HCT116 (cell line): ENCODE results near the gene JDP2. TPM values are rescaled to one million over a fixed set of nuclear protein-coding genes. Genes with fewer than 3 reads are reported as not detected.

Source experiments
- ATAC-seq: fragments of 200-7000 bp; cut with Tn5 transposase; 2 replicates; pipeline ENCODE4 v1.9.1; 2020; ENCODE audit warnings: mild to moderate bottlenecking, moderate library complexity
- BruUV-seq: library from RNA; stranded (reverse); fragments of 400-500 nt; replicated peaks from 2 replicates; lab custom pipeline; 2021; lab: Mats Ljungman, UMichigan
- CTCF ChIA-PET: fragments of 300-600 bp; sonication (Branson Sonifier 250); formaldehyde crosslinking; loops from one replicate; lab custom pipeline; 2021; ENCODE audit warnings: antibody characterized with exemption; lab: Charles Lee
- POLR2A ChIA-PET: fragments of 300-600, 350-600 bp; sonication (Branson Sonifier 250); formaldehyde crosslinking; loops from one replicate; lab custom pipeline; 2021; ENCODE audit warnings: antibody characterized with exemption; lab: Charles Lee
- RAD21 ChIA-PET, 2 experiments: fragments of 300-600 bp; sonication (Branson Sonifier 250); formaldehyde crosslinking; loops; one replicate each; lab custom pipeline; 2023; ENCODE audit warnings: low total read pairs in 2 of 2; ENCODE audit not compliant: uncharacterized antibody in 2 of 2, unreplicated experiment in 2 of 2, low non-redundant PET in 1 of 2; lab: Charles Lee
- DNase-seq: peaks from one replicate; pipeline ENCODE4 v3.0.0-alpha.2; 2010; ENCODE audit warnings: low read depth, low spot score
- H2AFZ ChIP-seq: fragments of 200-600 bp; shearing (Covaris generic), sonication (generic); 2 replicates; pipeline ENCODE4 v1.6.1; 2017; ENCODE audit warnings: low read depth, mixed run types, mixed read lengths, antibody characterized with exemption, low read length; ENCODE audit not compliant: poor library complexity, severe bottlenecking
- H3K27ac ChIP-seq: 2 replicates; pipeline ENCODE4 v1.5.1; 2012; ENCODE audit warnings: low read depth, low read length
- H3K27me3 ChIP-seq: fragments of 200-600 bp; sonication (generic); 2 replicates; pipeline ENCODE4 v1.6.1; 2016; ENCODE audit warnings: mixed run types, low read length, mixed read lengths; ENCODE audit not compliant: insufficient read depth
- H3K36me3 ChIP-seq, 2 experiments: fragments of 200-500 bp in 1 of 2; fragments of 200-600 bp in 1 of 2; sonication (Bioruptor generic) in 1 of 2; sonication (generic) in 1 of 2; 2 replicates each; pipeline versions ENCODE4 v1.5.1 to v1.6.1; 2014 to 2016; ENCODE audit warnings: low read length in 2 of 2, inconsistent platforms in 1 of 2, mixed read lengths in 1 of 2, mixed run types in 1 of 2; ENCODE audit not compliant: insufficient read depth in 2 of 2, control insufficient read depth in 1 of 2
- H3K4me1 ChIP-seq, 2 experiments: fragments of 200-600 bp in 1 of 2; sonication (generic) in 1 of 2; 2 replicates each; pipeline versions ENCODE4 v1.5.1 to v1.6.1; 2012 to 2017; ENCODE audit warnings: low read length in 2 of 2, inconsistent platforms in 1 of 2, mild to moderate bottlenecking in 1 of 2, mixed read lengths in 1 of 2, mixed run types in 1 of 2, moderate library complexity in 1 of 2; ENCODE audit not compliant: insufficient read depth in 2 of 2, control insufficient read depth in 1 of 2
- H3K4me2 ChIP-seq: fragments of 200-600 bp; sonication (generic); 2 replicates; pipeline ENCODE4 v1.6.1; 2017; ENCODE audit warnings: mixed run types, low read length, mixed read lengths
- H3K4me3 ChIP-seq, 2 experiments: fragments of 200-600 bp in 1 of 2; sonication (generic) in 1 of 2; replicated peaks in 1 of 2; 2 replicates each; pipeline ENCODE4 v1.5.1; 2011 to 2016; ENCODE audit warnings: low read length in 2 of 2, control low read depth in 1 of 2, low read depth in 1 of 2, mild to moderate bottlenecking in 1 of 2, mixed read lengths in 1 of 2, mixed run types in 1 of 2
- H3K79me2 ChIP-seq: fragments of 200-600 bp; sonication (generic); 2 replicates; pipeline ENCODE4 v1.6.1; 2017; ENCODE audit warnings: mild to moderate bottlenecking, mixed run types, low read length, moderate library complexity, mixed read lengths; ENCODE audit not compliant: insufficient read depth
- H3K9ac ChIP-seq: fragments of 200-600 bp; sonication (generic); 2 replicates; pipeline ENCODE4 v1.6.1; 2016; ENCODE audit warnings: low read length, mixed read lengths
- H3K9me2 ChIP-seq: fragments of 200-600 bp; sonication (generic), shearing (Covaris generic); 2 replicates; pipeline ENCODE4 v1.6.1; 2017; ENCODE audit warnings: mixed run types, mild to moderate bottlenecking, moderate library complexity; ENCODE audit not compliant: insufficient read depth
- H3K9me3 ChIP-seq, 2 experiments: fragments of 200-500 bp in 1 of 2; fragments of 200-600 bp in 1 of 2; sonication (Bioruptor generic) in 1 of 2; sonication (generic) in 1 of 2; 2 replicates each; pipeline ENCODE4 v1.6.1; 2014 to 2017; ENCODE audit warnings: low read length in 2 of 2, mixed read lengths in 2 of 2, inconsistent platforms in 1 of 2, low read depth in 1 of 2, mild to moderate bottlenecking in 1 of 2, mixed run types in 1 of 2, moderate library complexity in 1 of 2; ENCODE audit not compliant: control insufficient read depth in 1 of 2, insufficient read depth in 1 of 2
- H4K20me1 ChIP-seq: fragments of 200-600 bp; sonication (generic), shearing (Covaris generic); 2 replicates; pipeline ENCODE4 v1.6.1; 2017; ENCODE audit warnings: mixed run types, mild to moderate bottlenecking, moderate library complexity; ENCODE audit not compliant: insufficient read depth
- FOSL1 ChIP-seq: IDR thresholded peaks from 2 replicates; pipeline ENCODE4 v1.6.1; 2012; ENCODE audit warnings: low read depth
- POLR2A ChIP-seq: IDR thresholded peaks from 2 replicates; pipeline ENCODE4 v1.7.0; 2011; ENCODE audit warnings: borderline replicate concordance; ENCODE audit not compliant: insufficient read depth, insufficient read length; ENCODE audit errors: extremely low read depth
- SRF ChIP-seq: IDR thresholded peaks from 2 replicates; pipeline ENCODE4 v1.6.1; 2012; ENCODE audit warnings: low read depth
- YY1 ChIP-seq: IDR thresholded peaks from 2 replicates; pipeline ENCODE4 v1.6.1; 2011; ENCODE audit warnings: low read length, low read depth, moderate library complexity, mild to moderate bottlenecking; ENCODE audit not compliant: insufficient replicate concordance; ENCODE audit errors: extremely low read depth
- intact Hi-C: fragments of 100-400 bp; cut with micrococcal nuclease; formaldehyde crosslinking; loops from 2 replicates; pipeline ENCODE4 v1.10.0; 2022
- total RNA-seq: library from RNA; stranded (reverse); gene quantifications from one replicate; pipeline ENCODE4 v1.2.1, GENCODE V29; 2021; ENCODE audit not compliant: unreplicated experiment
- TF ChIP-seq, protein P1 (sequence below): IDR thresholded peaks from 2 replicates; pipeline ENCODE4 v1.6.1; 2012
- TF ChIP-seq, protein P2 (sequence below): IDR thresholded peaks from 2 replicates; pipeline ENCODE4 v1.6.1; 2011; ENCODE audit warnings: mild to moderate bottlenecking, low read length, moderate library complexity; ENCODE audit not compliant: insufficient replicate concordance; ENCODE audit errors: extremely low read depth

Gene JDP2
- total RNA-seq, 1 experiment from 2014 or later = 25.4 TPM

DNA sequence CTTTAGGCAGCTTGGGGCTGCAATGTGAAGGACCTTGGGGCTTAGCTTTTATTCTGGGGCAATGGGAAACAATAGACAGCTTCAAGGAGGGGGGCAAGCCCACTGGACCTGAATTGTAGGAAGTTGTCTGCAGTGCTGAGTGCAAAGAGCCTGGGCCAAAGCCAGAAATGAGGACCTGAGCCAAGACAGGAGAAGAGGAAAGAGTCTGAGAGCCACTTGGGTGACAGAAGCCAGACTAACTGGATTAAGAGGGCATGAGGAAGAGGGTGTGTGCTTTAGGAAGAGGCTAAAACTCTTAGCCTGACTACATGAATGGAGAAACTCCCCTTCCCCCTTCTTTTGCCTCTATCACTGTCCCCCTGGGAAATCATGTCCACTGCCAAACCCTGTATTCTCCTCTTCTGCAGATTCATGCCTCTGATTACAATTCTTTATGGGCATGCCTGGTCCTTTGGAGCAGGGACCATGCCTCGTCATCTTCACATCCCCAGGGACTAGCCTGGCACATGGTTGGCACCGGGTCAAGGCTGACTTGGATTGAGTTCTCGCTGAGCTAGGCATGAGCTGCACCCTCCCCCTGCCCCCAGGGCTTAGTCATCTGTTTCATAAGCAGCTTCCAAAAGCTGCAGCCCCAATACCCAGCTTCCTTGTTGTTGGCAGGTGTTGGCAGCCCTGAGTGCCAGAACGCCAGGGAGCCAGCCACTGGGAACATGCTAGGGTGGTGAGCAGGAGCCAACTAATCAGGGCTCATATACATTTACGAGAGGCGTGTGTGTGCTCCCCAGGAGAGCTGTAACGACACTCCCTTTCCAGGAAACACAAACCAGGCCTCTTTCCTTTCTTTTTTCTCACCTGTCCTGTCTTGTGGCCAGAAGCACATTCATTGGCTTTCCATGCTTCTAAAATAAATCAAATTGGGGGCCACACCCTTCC is 27.7 kb upstream of the JDP2 start:
- Histone ChIP-seq H3K9ac (no peak overlapping the region), H3K4me1 (peaks cover 6 to 7% of the 10 kb centered on the region in 2 experiments; a peak in 2 of 4 replicates), H3K4me3 (no peak overlapping the region), H3K4me2 (no peak overlapping the region), H3K27ac (no peak overlapping the region), H4K20me1 (no peaks in the 10 kb centered on the region), H3K27me3 (0 out of 2 replicates have a peak, but pooled peaks cover 5% of the 10 kb centered on the region), H3K9me3 (no peaks in the 10 kb centered on the region; a peak in 1 of 4 replicates), H3K79me2 (no peaks in the 10 kb centered on the region), H3K36me3 (no peaks in the 10 kb centered on the region), H2AFZ (no peak overlapping the region), H3K9me2 (no peaks in the 10 kb centered on the region)
- DNase-seq = no peak
- ChIA-PET CTCF (no interaction called here), RAD21 (no interaction called here), POLR2A (no interaction called here)
- ATAC-seq = peak; percentile 30; the same call in 1 of the 2 replicates
- no TSS peak for BruUV-seq
- intact Hi-C loops = no loop called here
- no peak for TF ChIP-seq POLR2A
- TF ChIP-seq, protein P1, sequence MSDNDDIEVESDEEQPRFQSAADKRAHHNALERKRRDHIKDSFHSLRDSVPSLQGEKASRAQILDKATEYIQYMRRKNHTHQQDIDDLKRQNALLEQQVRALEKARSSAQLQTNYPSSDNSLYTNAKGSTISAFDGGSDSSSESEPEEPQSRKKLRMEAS = peak; percentile 66

DNA sequence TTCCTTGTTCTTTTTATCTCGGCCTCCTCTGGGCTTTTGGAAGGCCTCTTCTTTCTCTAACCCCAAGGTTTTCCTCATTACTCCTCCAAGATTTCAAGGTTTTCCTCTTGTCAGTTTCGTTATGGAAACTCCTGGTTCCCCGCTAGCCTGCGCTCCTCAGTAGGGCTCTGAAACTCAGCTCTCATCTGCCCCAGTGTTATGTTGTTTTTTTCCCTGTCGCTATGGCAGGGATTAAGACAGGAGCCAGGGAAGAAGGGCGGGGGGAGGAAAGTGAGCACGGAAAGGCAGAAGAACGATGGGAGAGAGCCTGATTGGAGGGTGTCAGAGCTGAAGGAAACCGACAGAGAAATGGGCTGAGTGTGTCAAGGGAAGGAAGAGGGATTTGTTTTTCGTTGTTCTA is 26.5 kb upstream of the JDP2 start:
- Histone ChIP-seq H3K27me3 (0 out of 2 replicates have a peak, but pooled peaks cover 5% of the 10 kb centered on the region), H3K4me1 (peaks cover 6 to 7% of the 10 kb centered on the region in 2 experiments; a peak in 2 of 4 replicates), H3K27ac (no peak overlapping the region), H2AFZ (no peak overlapping the region), H3K9me3 (no peaks in the 10 kb centered on the region; a peak in 1 of 4 replicates), H3K9ac (no peak overlapping the region), H3K4me3 (no peak overlapping the region), H3K36me3 (no peaks in the 10 kb centered on the region), H4K20me1 (no peaks in the 10 kb centered on the region), H3K4me2 (no peak overlapping the region), H3K79me2 (no peaks in the 10 kb centered on the region), H3K9me2 (no peaks in the 10 kb centered on the region)
- intact Hi-C loops = no loop called here
- POLR2A ChIA-PET = no interaction called here
- RAD21 ChIA-PET = no interaction called here
- CTCF ChIA-PET = no interaction called here
- no TSS peak for BruUV-seq
- DNase-seq = no peak
- no peak for TF ChIP-seq SRF
- TF ChIP-seq YY1 = no peak
- no peak for TF ChIP-seq FOSL1
- TF ChIP-seq, protein P2, sequence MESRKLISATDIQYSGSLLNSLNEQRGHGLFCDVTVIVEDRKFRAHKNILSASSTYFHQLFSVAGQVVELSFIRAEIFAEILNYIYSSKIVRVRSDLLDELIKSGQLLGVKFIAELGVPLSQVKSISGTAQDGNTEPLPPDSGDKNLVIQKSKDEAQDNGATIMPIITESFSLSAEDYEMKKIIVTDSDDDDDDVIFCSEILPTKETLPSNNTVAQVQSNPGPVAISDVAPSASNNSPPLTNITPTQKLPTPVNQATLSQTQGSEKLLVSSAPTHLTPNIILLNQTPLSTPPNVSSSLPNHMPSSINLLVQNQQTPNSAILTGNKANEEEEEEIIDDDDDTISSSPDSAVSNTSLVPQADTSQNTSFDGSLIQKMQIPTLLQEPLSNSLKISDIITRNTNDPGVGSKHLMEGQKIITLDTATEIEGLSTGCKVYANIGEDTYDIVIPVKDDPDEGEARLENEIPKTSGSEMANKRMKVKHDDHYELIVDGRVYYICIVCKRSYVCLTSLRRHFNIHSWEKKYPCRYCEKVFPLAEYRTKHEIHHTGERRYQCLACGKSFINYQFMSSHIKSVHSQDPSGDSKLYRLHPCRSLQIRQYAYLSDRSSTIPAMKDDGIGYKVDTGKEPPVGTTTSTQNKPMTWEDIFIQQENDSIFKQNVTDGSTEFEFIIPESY = no peak
- no peak for ATAC-seq
